Upper lobe of left lung (tissue), 4 donors: ENCODE measurements around the gene ACYP1.

ENCODE experiments used
- CTCF ChIP-seq, 6 experiments: fragments of 450-650 bp in 4 of 6; fragments of 200-600 bp in 2 of 6; sonication (generic) in 2 of 6; IDR thresholded peaks; one replicate each; pipeline ENCODE4 v1.5.1; 2016 to 2019; ENCODE audit warnings: antibody characterized with exemption in 6 of 6
- POLR2A ChIP-seq, 4 donors: fragments of 450-650 bp; IDR thresholded peaks; one replicate each; pipeline ENCODE4 v1.5.1; 2016 to 2017; ENCODE audit warnings: antibody characterized with exemption in 4 of 4, mild to moderate bottlenecking in 2 of 4
- POLR2AphosphoS5 ChIP-seq, 2 donors: sonication (generic); formaldehyde crosslinking; IDR thresholded peaks; one replicate each; pipeline ENCODE4 v1.5.1; 2017; ENCODE audit warnings: antibody characterized with exemption in 2 of 2

- TF ChIP-seq CTCF (IDR thresholded peaks at IDR 0.05) (no peak), POLR2A (IDR thresholded peaks at IDR 0.05) (no peak), POLR2AphosphoS5 (IDR thresholded peaks at IDR 0.05) (no peak)
Observed at GRCh38 chr14:75023108-75023507, 40.7 kb downstream of the ACYP1 start.
